Left lung (tissue), 10 donors: ENCODE data around the gene LRRC28. TPM values are rescaled to one million over a fixed set of nuclear protein-coding genes. Genes with fewer than 3 reads are reported as not detected.

ENCODE experiments used
- ATAC-seq: fragments of 200-7000 bp; cut with Tn5 transposase; one replicate; pipeline ENCODE4 v1.9.1; 2020; ENCODE audit warnings: moderate library complexity
- DNase-seq, 4 donors: peaks; one replicate each; pipeline ENCODE4 v3.0.0-alpha.2; 2013 to 2020
- H3K27ac ChIP-seq, 2 donors: fragments of 200-600 bp; sonication (generic) in 1 of 2; one replicate each; pipeline versions ENCODE4 v1.5.0 to v1.8.0; 2020 to 2021
- H3K27me3 ChIP-seq, 2 donors: fragments of 200-600 bp; sonication (generic) in 1 of 2; one replicate each; pipeline versions ENCODE4 v1.5.0 to v1.8.0; 2020 to 2021
- H3K36me3 ChIP-seq, 2 donors: fragments of 200-600 bp; sonication (generic) in 1 of 2; one replicate each; pipeline versions ENCODE4 v1.5.0 to v1.8.0; 2020 to 2021
- H3K4me1 ChIP-seq, 2 donors: fragments of 200-600 bp; one replicate each; pipeline ENCODE4 v1.8.0; 2021
- H3K4me3 ChIP-seq, 2 donors: fragments of 200-600 bp; sonication (generic) in 1 of 2; one replicate each; pipeline versions ENCODE4 v1.5.0 to v1.8.0; 2020 to 2021; ENCODE audit warnings: mild to moderate bottlenecking in 1 of 2
- H3K9me3 ChIP-seq, 2 donors: fragments of 200-600 bp; sonication (generic) in 1 of 2; one replicate each; pipeline versions ENCODE4 v1.5.0 to v1.8.0; 2020 to 2021
- intact Hi-C, 2 donors: fragments of 100-400 bp; cut with DNase I; formaldehyde crosslinking; loops; one replicate each; pipeline versions ENCODE4 v1.11.2 to v1.14.2; 2022
- polyA plus RNA-seq, 6 donors: library from polyadenylated mRNA; unstranded; fragments of 120-200 nt; gene quantifications; one replicate each; pipeline ENCODE4 v1.2.1, GENCODE V29; 2013; ENCODE audit not compliant: insufficient read length in 6 of 6
- total RNA-seq, 2 donors: library from RNA; stranded (reverse); fragmentation: NEBNext Ultra II Directional; extraction: Animal tissue kit (Norgen Biotek cat#: 25700); gene quantifications; one replicate each; pipeline ENCODE4 v1.2.1, GENCODE V29; 2021
- TF ChIP-seq, protein P1 (sequence below), 2 donors: fragments of 200-600 bp; sonication (generic) in 1 of 2; IDR thresholded peaks; one replicate each; pipeline versions ENCODE4 v1.5.0 to v1.8.0; 2021; ENCODE audit warnings: antibody characterized with exemption in 2 of 2
- donor health status: DM: no; HTN: yes; CAD: no.
- donor health status: DM: no; HTN: no; CAD: no.

Gene LRRC28
- total and polyA plus RNA-seq, 8 donors, result 14.9 to 29.7 (median 25.0) TPM

DNA sequence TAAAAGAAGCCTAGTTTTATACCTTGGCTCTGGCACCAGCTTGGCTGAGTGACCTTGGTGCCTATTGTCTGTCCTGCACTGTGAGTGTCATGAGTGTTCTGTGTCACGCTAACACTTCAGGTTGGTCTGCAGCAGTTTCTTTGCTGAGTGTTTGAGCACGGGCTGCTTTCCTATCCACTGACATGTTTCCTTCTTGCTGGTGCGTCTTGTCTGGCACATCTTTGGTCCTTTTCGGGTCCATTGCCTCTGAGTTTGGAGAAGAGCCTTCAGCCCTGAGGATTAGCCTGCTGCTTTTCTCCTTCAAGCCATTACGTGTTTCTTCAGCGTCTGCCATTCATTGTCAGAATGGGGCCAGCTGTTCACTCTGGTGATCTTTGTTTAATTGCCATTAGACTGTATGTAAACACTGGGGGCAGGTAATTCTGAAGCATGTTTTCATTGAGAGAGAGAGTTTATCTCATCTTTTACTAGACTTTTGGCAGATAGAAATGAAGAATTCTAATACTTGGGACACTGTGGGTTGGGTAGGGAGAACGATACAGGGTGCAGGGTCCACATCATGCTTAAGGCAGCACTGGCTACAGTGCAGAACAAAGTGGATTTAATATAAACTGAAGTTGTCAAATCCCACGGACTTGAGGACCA is 55.5 kb downstream of the LRRC28 start:
- Histone ChIP-seq H3K9me3 (no peaks in the 10 kb centered on the region), H3K36me3 (no peaks in the 10 kb centered on the region), H3K4me1 (no peaks in the 10 kb centered on the region), H3K4me3 (no peak overlapping the region), H3K27me3 (no peaks in the 10 kb centered on the region), H3K27ac (no peak overlapping the region)
- peak in 1 of 4 donors; percentile 21 for DNase-seq
- intact Hi-C loops, result no loop called here
- TF ChIP-seq, protein P1, sequence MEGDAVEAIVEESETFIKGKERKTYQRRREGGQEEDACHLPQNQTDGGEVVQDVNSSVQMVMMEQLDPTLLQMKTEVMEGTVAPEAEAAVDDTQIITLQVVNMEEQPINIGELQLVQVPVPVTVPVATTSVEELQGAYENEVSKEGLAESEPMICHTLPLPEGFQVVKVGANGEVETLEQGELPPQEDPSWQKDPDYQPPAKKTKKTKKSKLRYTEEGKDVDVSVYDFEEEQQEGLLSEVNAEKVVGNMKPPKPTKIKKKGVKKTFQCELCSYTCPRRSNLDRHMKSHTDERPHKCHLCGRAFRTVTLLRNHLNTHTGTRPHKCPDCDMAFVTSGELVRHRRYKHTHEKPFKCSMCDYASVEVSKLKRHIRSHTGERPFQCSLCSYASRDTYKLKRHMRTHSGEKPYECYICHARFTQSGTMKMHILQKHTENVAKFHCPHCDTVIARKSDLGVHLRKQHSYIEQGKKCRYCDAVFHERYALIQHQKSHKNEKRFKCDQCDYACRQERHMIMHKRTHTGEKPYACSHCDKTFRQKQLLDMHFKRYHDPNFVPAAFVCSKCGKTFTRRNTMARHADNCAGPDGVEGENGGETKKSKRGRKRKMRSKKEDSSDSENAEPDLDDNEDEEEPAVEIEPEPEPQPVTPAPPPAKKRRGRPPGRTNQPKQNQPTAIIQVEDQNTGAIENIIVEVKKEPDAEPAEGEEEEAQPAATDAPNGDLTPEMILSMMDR (IDR thresholded peaks at IDR 0.05), result no peak
- ATAC-seq, result peak; percentile 68

DNA sequence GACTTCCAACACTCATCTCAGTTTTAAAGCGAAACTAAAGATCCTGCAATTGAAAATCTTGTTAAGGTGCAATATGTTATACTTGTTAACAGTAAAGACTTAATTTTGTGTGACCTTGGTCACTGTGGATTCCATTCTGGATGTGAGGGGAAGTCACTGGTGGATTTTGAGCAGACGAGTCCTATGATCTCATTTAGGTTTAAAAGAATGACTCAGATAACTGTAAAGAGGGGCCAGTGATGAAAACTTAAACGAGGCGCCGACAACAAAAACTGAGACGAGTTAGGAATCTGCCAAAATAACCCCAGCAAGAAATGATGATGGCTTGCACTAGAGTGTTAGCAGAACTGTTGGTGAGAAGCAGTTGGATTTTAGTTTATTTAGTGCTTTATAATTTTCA is 56.5 kb downstream of the LRRC28 start:
- ATAC-seq (no peak), DNase-seq (no peak)
- Histone ChIP-seq H3K4me1 (no peaks in the 10 kb centered on the region), H3K27me3 (no peaks in the 10 kb centered on the region), H3K27ac (no peak overlapping the region), H3K36me3 (peaks cover 0 to 6% of the 10 kb centered on the region in 2 donors), H3K9me3 (peaks cover 0 to 7% of the 10 kb centered on the region in 2 donors), H3K4me3 (no peak overlapping the region)
- intact Hi-C loops, result no loop called here
- TF ChIP-seq, protein P1 (IDR thresholded peaks at IDR 0.05), result no peak

DNA sequence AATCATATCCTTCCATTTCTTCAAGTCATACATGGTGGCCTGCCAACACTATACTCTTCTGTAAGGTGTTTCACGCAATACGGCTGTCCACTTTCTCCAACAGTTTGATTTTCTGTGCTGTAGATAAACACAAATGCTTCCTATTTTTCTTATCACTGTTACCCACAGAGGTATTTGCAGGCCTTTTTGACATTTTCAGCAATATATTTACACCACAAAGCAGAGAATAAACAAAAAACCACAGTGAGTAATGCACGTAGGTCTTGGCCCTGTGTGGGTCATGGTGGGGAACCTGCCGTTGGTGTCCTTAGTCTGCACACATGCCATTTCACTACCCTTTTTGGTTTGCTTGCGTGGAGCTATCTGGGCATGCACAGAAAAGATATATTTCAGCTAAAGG is 59.5 kb downstream of the LRRC28 start:
- no peaks in the 10 kb centered on the region for H3K27me3 ChIP-seq
- no peak overlapping the region for H3K27ac ChIP-seq
- H3K9me3 ChIP-seq, result peaks cover 0 to 21% of the 10 kb centered on the region in 2 donors
- no peaks in the 10 kb centered on the region for H3K4me1 ChIP-seq
- no peak overlapping the region for H3K4me3 ChIP-seq
- intact Hi-C loops, result no loop called here
- H3K36me3 ChIP-seq, result peaks cover 0 to 6% of the 10 kb centered on the region in 2 donors
- DNase-seq (no peak), ATAC-seq (no peak)
- TF ChIP-seq, protein P1 (IDR thresholded peaks at IDR 0.05), result no peak

DNA sequence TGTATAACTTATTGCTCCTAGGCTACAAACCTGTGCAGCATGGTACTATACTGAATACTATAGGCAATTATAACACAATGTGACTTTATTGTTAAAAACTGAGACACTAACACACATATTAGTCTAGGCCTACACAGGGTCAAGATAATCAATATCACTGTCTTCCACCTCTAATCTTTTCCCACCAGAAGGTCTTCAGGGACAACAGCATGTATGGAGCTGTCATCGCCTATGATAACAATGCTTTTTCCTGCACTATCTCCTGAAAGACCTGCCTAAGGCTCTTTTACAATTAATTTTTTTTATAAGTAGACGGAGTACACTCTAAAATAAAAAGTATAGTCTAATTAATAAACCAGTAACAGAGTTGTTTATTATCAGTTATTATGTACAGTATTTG is 60.9 kb downstream of the LRRC28 start:
- DNase-seq (no peak), ATAC-seq (no peak)
- H3K4me1 ChIP-seq, result no peaks in the 10 kb centered on the region
- TF ChIP-seq, protein P1 (IDR thresholded peaks at IDR 0.05), result no peak
- H3K4me3 ChIP-seq, result no peak overlapping the region
- H3K27ac ChIP-seq, result no peak overlapping the region
- intact Hi-C loops, result no loop called here
- no peaks in the 10 kb centered on the region for H3K27me3 ChIP-seq
- peaks cover 0 to 6% of the 10 kb centered on the region in 2 donors for H3K36me3 ChIP-seq
- peaks cover 0 to 21% of the 10 kb centered on the region in 2 donors for H3K9me3 ChIP-seq

DNA sequence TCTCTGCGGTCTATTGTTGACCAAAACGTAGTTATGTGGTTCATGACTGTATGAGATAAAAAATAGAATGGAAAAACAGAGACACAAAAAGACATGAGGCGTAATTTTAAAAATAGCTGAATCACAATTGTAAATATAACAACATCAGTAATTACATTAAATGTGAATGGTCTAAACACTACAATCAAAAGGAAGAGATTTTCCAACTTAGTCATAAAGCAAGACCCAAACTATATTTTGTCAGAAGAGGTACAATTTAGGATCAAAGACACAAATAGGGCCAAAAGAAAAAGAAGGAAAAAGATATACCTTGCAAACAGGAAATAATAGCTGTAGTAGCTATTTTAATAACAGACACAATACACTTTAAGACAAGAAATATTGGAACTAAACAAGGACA is 61.5 kb downstream of the LRRC28 start:
- no peaks in the 10 kb centered on the region for H3K4me1 ChIP-seq
- no peaks in the 10 kb centered on the region for H3K27me3 ChIP-seq
- TF ChIP-seq, protein P1 (IDR thresholded peaks at IDR 0.05), result no peak
- no peak overlapping the region for H3K27ac ChIP-seq
- intact Hi-C loops, result no loop called here
- H3K36me3 ChIP-seq, result peaks cover 0 to 6% of the 10 kb centered on the region in 2 donors
- DNase-seq (no peak), ATAC-seq (no peak)
- H3K4me3 ChIP-seq, result no peak overlapping the region
- H3K9me3 ChIP-seq, result peaks cover 0 to 21% of the 10 kb centered on the region in 2 donors
